ENCODE results near the gene ALOX5AP.

- no peak for TF ChIP-seq SP1 (IDR thresholded peaks at IDR 0.05)
- TF ChIP-seq CTCF (IDR thresholded peaks at IDR 0.05; ENCODE audit: low read depth, low read length, missing input control): no peak
- no peak for TF ChIP-seq JUND (IDR thresholded peaks at IDR 0.05)
- TF ChIP-seq TAF1 (conservative IDR thresholded peaks at IDR 0.05): no peak
- no peak for TF ChIP-seq MAX (IDR thresholded peaks at IDR 0.05)
- TF ChIP-seq REST (IDR thresholded peaks at IDR 0.05): no peak
- no peak for TF ChIP-seq FOXA1 (IDR thresholded peaks at IDR 0.05)
- TF ChIP-seq YY1 (IDR thresholded peaks at IDR 0.05): no peak
- no peak for TF ChIP-seq RAD21 (IDR thresholded peaks at IDR 0.05)
- no peak for TF ChIP-seq ATF3 (IDR thresholded peaks at IDR 0.05)
- no peak for TF ChIP-seq HNF4A (conservative IDR thresholded peaks at IDR 0.05)
- no peak for TF ChIP-seq GABPA (IDR thresholded peaks at IDR 0.05 in 1 of 2, conservative IDR thresholded peaks at IDR 0.05 in 1 of 2)
Measured at GRCh38 chr13:30808600-30808999, 73.3 kb downstream of the ALOX5AP start.

Measured in liver (tissue), 3 donors.